Measurements from ENCODE around the gene TTF1.

Gene TTF1

GRCh38 chr9:132406554-132407122 is at the start of gene TTF1:
TTF1 (minus strand) TSS chr9:132406840; CDS start chr9:132402821, 4,019 bp downstream.
- DNase-seq = peak; percentile 92 to 93

DNA sequence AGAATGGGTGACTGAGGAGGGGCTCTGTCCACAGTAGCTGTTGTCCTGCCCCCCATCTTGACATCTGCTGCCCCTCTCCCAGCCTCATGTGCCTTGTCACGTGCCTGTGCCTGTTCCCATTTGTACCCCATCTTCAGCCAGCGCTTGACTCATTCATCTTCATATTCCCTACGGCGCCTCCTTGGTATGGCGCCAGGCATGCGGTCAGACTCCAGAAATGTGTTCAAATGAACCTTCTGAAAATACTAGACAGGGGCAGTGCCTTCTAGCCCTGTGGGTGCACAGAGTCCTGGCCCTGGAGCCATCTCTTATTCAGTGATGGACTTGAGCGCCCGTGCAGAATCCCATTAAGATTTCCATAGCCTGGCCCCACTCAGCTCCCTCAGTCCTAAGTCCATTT is 49.6 kb upstream of the TTF1 start:
- DNase-seq = no peak

GRCh38 chr9:132451276-132451675 is 44.6 kb upstream of the TTF1 start:
- DNase-seq = no peak

- DNase-seq = no peak
Measured at GRCh38 chr9:132447902-132448301, 41.3 kb upstream of the TTF1 start.

- no peak for DNase-seq
Measured at GRCh38 chr9:132447346-132447745, 40.7 kb upstream of the TTF1 start.

GRCh38 chr9:132446887-132447286 is 40.2 kb upstream of the TTF1 start:
- no peak for DNase-seq

- no peak for DNase-seq
Measured at GRCh38 chr9:132443951-132444607, 37.4 kb upstream of the TTF1 start.

DNA sequence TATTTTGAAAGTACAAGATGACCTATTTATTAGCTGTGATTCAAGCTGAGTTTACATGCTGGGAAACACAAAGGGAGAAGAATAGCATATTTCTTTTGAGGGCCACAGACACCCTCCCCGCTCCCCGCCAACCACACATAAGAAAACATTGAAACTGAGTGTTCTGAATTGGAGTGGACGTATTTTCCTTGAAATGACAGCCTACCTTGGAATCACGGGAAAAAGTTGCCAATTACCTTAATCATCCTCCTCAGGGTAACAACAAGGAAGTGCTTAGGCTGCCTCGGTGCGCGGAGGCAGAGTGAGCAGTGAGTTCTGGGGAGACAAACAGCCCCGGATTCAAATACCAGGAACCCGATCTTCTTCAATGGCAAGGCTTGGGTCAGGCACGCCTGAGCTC is 34.8 kb upstream of the TTF1 start:
- no peak for DNase-seq

DNA sequence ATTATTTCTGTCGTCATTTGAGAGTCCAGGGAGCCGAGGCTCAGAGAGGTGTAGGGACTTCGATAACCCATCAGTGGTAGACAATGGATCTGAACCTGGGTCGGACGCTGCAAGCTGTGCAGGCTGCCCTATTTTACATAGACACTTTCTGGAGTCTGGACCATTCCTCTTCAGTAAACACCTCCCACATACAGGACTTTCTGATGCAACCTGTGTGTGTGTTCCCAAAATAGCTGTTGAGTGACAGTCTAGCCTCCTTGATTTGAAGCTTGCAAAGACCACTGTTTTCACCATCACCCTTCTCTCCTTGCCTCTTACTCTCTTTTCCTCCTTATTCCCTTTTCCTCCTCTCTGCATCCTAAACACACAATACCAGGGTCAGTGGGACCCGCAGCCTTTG is 34.1 kb upstream of the TTF1 start:
- no peak for DNase-seq

- DNase-seq = no peak
Measured at GRCh38 chr9:132439153-132439552, 32.5 kb upstream of the TTF1 start.

GRCh38 chr9:132434881-132435280 is 28.2 kb upstream of the TTF1 start:
- no peak for DNase-seq

DNA sequence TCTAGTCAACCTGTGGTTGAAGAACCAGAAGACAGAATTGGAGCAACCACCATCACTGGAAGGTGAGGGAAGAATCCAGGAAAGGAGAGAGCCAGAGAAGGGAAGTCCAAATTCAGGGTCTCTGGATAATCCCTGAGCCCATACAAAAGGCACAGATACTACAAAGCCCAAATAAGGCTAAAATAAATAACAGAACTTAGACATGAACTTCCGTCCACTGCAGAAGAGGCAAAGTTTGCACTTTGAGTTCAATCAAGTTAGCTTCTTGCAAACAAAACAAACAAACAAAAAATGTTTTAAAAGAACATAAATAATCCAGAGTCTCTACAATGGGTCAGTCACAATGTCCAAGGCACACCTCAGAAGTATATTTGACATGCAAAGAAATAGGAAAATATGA is 24.4 kb upstream of the TTF1 start:
- DNase-seq = no peak

- no peak for DNase-seq
Measured at GRCh38 chr9:132426639-132427414, 20.2 kb upstream of the TTF1 start.

DNA sequence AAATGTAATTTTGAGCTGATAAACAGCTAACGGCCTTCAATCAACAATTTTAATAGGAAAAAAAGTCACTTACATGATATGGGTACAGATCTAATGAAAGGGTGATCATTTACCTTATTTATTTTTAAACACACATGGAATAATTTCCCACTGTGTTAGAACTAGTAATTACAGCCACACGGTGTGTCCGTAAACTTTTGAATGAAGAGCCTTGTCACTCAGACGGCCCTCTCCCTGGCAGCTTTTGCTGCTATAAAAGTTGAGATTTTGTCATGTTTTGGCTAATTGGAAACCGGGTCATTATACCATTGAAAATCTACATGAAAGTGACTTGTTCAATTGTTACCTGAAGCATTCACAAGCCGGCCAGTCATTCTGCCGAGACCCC is 19.0 kb upstream of the TTF1 start:
- no peak for DNase-seq

DNA sequence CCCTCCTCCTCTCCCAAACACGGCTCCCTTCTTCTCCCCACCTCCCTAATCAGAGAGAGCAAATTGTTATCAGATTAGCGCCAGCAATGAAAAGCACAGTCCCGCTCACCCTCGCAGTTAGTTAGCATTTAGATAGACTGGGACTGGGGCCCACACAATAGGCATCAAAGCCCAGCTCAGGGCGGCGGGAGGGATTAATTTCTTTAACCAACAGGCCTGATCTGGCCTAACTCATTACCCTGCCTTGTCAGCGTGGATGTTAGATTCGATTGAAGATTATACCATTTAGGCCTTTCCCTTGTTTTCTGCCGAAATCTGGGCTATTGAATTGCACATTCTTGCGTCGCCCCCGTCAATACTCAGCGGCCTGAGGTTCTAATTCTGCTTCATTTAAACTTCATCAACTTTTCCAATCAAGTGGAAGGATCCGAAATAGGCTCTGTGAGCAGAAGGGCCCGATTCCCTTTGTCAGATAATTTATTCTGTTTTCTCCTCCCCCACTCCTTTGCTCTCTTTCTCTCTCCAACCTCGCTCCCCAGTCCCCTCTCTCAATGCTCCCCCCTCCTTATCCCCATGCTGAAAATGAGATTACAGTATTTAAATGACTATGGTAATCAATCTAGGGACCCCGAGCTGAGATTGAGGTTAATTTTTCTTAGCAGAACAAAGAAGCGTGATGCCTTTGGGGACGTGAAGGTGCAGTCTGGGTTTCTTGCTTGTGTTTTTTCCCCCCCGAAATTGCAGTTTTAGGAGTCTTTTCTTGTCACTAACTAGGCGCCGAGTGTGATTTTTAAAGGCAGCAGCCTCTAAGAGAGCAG is 18.4 kb upstream of the TTF1 start:
- DNase-seq = no peak

DNA sequence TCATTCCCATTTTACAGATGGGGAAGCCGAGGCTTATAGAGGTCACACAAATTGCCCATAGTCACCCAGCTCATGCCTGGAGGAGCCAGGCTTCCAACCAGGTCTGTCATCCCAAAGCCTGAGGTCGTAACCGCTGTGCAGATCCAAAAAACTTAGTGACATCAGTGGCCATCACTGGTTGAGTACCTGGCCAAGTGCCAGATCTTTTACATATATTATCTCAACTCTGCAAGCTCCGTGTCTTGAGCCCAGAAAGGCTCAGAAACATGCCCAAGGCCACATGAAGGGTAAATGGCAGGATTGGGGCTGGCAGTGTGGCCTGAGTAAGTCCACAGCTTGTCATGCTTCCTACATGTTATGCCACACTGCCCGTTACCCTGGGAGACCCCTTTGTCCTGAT is 16.9 kb upstream of the TTF1 start:
- no peak for DNase-seq

- no peak for DNase-seq
Measured at GRCh38 chr9:132422574-132422973, 15.9 kb upstream of the TTF1 start.

GRCh38 chr9:132418726-132419363 is 12.2 kb upstream of the TTF1 start:
- DNase-seq = no peak

DNA sequence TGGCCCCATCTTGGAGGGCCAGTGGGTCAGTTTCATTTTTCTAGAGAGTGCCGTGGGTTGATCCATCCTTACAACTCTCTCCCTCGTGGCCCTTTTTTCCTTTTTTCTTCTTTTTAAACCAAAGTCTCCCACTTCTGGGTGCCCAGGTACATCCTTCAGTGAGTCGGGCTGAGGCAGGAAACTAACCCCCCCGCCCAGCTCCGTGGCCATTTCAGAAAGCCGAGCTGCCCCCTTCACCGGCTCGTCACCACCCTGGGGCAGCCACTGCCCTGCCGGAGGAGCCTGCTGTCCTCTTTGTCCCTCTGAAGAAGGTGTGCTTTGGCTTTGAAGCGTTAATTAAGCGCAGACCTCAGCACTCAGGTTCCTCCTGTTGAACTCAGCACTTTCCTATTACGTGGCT is 8.5 kb upstream of the TTF1 start:
- DNase-seq = no peak

DNA sequence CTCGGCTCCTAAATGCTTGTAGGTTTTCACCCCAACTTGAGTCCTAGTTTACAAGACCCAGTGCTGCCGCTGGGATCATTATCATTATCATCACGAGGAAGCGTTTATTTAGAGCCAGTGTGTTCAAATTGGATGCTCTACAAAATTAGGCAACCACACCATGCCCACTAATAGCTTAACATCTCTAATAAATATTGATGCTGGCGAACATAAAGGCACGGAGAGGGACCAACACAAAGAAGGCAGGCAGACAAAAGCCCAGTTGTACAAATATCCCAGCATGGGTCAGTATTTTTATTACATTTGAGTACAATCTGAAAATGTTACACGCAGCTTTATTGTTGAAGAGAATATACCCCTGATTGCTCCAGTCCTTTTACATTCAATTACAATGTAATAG is 8.1 kb upstream of the TTF1 start:
- no peak for DNase-seq

- DNase-seq = no peak
Measured at GRCh38 chr9:132413926-132414325, 7.3 kb upstream of the TTF1 start.

DNA sequence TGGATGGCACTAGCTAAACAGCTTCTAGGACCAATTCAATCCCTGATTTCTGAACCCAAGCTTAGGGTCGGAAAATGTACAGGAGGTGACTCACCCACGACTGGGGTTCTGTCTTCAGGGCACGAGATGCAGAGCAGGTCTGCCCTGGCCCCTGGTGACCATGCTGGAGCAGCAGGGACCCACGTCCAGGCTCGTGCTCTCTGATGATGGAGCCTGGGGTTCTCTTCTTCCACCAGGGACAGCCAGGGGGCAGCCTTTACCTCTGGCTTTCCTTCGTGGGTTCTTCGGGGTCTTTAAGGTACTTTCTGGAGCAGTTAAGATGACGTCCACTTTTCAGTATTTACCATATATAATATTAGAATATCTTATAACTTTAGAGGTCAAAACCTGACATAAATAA is 5.4 kb upstream of the TTF1 start:
- DNase-seq = no peak

- peak; percentile 58 to 62 for DNase-seq
Measured at GRCh38 chr9:132411091-132411508, 4.5 kb upstream of the TTF1 start.

Measured in activated CD4-positive, alpha-beta T cell treated with anti-CD3 and anti-CD28 coated beads, Interleukin-2, amount 50 U/mL, for 4 hours (primary cell).